Muscle layer of colon (tissue), 2 donors: ENCODE measurements around the gene PAH.
"Not testable (repeated sequence)": the region's sequence is repeated elsewhere in the genome, so short reads cannot be mapped to it uniquely, and the experiment has no call there.

Experiments
- H3K27ac ChIP-seq: one replicate; pipeline ENCODE4 v1.7.0; 2013; ENCODE audit warnings: low read depth, mild to moderate bottlenecking, low read length, moderate library complexity
- H3K27me3 ChIP-seq, 2 donors: one replicate each; pipeline ENCODE4 v1.7.0; 2013; ENCODE audit warnings: low read length in 2 of 2, mild to moderate bottlenecking in 2 of 2; ENCODE audit not compliant: insufficient read depth in 2 of 2, control insufficient read depth in 1 of 2
- H3K36me3 ChIP-seq: one replicate; pipeline ENCODE4 v1.7.0; 2013; ENCODE audit warnings: mild to moderate bottlenecking, low read length; ENCODE audit not compliant: insufficient read depth
- H3K4me1 ChIP-seq: one replicate; pipeline ENCODE4 v1.7.0; 2013; ENCODE audit warnings: mild to moderate bottlenecking, low read length; ENCODE audit not compliant: insufficient read depth
- H3K4me3 ChIP-seq, 2 donors: one replicate each; pipeline ENCODE4 v1.7.0; 2013; ENCODE audit warnings: low read length in 2 of 2, low read depth in 1 of 2, mild to moderate bottlenecking in 1 of 2, moderate library complexity in 1 of 2
- H3K9ac ChIP-seq: one replicate; pipeline ENCODE4 v1.7.0; 2013; ENCODE audit warnings: low read length
- H3K9me3 ChIP-seq: one replicate; pipeline ENCODE4 v1.7.0; 2013; ENCODE audit warnings: mild to moderate bottlenecking, low read length
- donor health status: abdominal sarcoma.
- donor health status: Adenocarcinoma of cecum.

PAH gene

GRCh38 chr12:102849722-102850447 lies 67.2 kb downstream of the PAH start:
- Histone ChIP-seq H3K27me3 (no peaks in the 10 kb centered on the region), H3K27ac (no peak overlapping the region), H3K9me3 (no peaks in the 10 kb centered on the region), H3K4me3 (no peak overlapping the region), H3K4me1 (no peaks in the 10 kb centered on the region), H3K9ac (no peak overlapping the region), H3K36me3 (no peaks in the 10 kb centered on the region)

DNA sequence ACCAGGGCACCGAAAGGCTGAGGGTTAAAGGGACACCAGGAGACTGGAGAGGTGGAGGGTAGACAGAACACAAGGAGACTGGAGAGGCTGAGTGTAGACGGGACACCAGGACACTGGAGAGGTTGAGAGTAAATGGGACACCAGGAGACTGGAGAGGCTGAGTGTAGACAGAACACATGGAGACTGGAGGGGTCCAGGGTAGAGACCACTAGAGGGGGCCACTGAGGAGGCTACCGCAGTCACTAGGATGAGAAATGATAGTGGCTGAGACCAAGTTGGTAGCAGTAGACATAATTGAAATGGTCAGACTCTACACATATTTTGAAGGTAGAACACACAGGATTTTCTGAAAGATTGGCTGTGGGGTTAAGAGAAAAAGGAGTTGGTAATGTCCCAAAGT lies 68.2 kb downstream of the PAH start:
- Histone ChIP-seq H3K4me3 (no peak overlapping the region), H3K9ac (no peak overlapping the region), H3K27ac (no peak overlapping the region), H3K27me3 (no peaks in the 10 kb centered on the region), H3K36me3 (no peaks in the 10 kb centered on the region), H3K4me1 (no peaks in the 10 kb centered on the region), H3K9me3 (no peaks in the 10 kb centered on the region)

DNA sequence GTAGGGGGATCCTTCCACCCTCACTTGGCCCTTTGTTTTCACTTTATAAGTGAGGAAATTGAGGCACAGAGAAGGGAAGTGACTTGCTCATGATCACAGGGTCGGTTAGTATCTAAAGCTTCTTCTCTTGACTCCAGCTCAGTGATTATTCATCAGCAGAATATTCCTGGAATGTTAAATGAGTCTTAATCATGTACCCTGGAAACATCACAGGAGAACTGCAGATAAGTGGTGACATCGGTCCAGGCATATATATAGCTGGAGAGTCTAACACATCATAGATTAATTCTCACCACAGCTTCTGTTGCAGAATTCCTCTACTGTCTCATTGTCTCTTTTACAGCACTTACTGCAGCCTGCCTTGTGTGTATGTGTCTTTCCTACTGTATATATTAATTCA lies 69.9 kb downstream of the PAH start:
- Histone ChIP-seq H3K9ac (no peak overlapping the region), H3K36me3 (no peaks in the 10 kb centered on the region), H3K27me3 (no peaks in the 10 kb centered on the region), H3K4me1 (no peaks in the 10 kb centered on the region), H3K9me3 (no peaks in the 10 kb centered on the region), H3K4me3 (no peak overlapping the region), H3K27ac (no peak overlapping the region)

DNA sequence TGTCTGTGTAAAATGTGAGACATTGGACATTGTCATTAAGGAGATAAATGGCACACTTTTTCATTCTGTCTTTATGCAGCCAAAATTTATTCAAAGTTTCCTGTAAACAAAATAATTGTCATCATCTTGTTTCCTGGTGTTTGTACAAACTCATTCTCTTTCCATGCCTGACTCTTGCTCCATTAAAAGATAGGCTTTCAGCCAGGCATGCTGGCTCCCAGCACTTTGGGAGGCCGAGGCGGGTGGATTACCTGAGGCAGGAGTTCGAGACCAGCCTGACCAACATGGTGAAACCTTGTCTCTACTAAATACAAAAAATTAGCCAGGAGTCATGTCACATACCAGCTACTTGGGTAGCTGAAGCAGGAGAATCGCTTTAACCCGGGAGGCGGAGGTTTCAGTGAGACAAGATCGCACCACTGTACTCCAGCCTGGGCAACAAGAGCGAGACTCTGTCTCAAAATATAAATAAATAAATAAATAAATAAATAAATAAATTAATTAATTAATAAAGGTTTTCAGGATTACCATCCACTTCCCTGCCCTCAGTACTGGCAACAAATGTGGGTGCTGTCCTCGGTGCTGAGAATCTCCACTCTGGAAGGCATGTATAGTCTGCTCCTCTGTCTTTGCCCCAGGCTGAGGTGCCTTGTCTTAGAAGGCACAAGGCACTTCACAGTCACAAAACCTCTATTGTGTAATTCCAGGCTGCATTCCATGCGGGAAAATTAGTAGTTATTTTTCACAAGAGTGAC lies 83.2 kb downstream of the PAH start:
- no peak overlapping the region for H3K4me3 ChIP-seq
- no peak overlapping the region for H3K27ac ChIP-seq
- no peaks in the 10 kb centered on the region for H3K9me3 ChIP-seq
- no peaks in the 10 kb centered on the region for H3K27me3 ChIP-seq
- no peaks in the 10 kb centered on the region for H3K4me1 ChIP-seq
- H3K36me3 ChIP-seq, result no peaks in the 10 kb centered on the region
- no peak overlapping the region for H3K9ac ChIP-seq

DNA sequence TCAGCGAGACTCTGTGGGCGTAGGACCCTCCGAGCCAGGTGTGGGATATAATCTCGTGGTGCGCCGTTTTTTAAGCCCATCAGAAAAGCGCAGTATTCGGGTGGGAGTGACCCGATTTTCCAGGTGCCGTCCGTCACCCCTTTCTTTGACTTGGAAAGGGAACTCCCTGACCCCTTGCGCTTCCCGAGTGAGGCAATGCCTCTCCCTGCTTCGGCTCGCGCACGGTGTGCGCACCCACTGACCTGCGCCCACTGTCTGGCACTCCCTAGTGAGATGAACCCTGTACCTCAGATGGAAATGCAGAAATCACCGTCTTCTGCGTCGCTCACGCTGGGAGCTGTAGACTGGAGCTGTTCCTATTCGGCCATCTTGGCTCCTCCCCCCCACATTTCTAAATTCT lies 84.2 kb downstream of the PAH start:
- H3K9ac ChIP-seq, H3K36me3 ChIP-seq, H3K27ac ChIP-seq, H3K4me3 ChIP-seq, H3K9me3 ChIP-seq, H3K27me3 ChIP-seq, H3K4me1 ChIP-seq: not testable (repeated sequence)

GRCh38 chr12:102824218-102824835 lies 92.7 kb downstream of the PAH start:
- no peak overlapping the region for H3K4me3 ChIP-seq
- H3K9me3 ChIP-seq, result no peaks in the 10 kb centered on the region
- no peak overlapping the region for H3K27ac ChIP-seq
- no peaks in the 10 kb centered on the region for H3K36me3 ChIP-seq
- no peaks in the 10 kb centered on the region for H3K4me1 ChIP-seq
- H3K9ac ChIP-seq, result no peak overlapping the region
- H3K27me3 ChIP-seq, result no peaks in the 10 kb centered on the region

DNA sequence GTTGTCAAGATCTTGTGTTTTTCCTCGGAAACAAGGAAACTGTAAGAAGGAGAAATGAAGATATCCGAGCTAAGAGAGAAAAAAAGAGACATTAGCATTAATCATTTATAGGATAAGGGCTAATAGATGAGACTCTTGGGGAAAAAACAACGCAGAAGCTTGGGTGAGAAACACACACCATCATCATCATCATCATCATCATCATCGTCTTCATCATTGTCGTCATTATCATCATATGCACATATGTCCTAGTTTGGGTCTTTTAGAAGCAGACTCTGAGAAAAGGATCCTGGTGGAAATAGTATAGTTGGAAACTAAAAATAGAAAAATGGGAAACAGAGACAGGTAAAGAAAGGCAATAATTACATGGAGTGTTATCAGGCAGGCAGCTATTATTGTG lies 95.9 kb downstream of the PAH start:
- no peaks in the 10 kb centered on the region for H3K9me3 ChIP-seq
- H3K27me3 ChIP-seq, result no peaks in the 10 kb centered on the region
- no peak overlapping the region for H3K9ac ChIP-seq
- H3K27ac ChIP-seq, result no peak overlapping the region
- H3K4me3 ChIP-seq, result no peak overlapping the region
- H3K4me1 ChIP-seq, result no peaks in the 10 kb centered on the region
- no peaks in the 10 kb centered on the region for H3K36me3 ChIP-seq

- Histone ChIP-seq H3K36me3 (no peaks in the 10 kb centered on the region), H3K27ac (no peak overlapping the region), H3K27me3 (no peaks in the 10 kb centered on the region), H3K9ac (no peak overlapping the region), H3K4me3 (no peak overlapping the region), H3K9me3 (no peaks in the 10 kb centered on the region), H3K4me1 (no peaks in the 10 kb centered on the region)
Observed at GRCh38 chr12:102816816-102817434, 100.1 kb downstream of the PAH start.

DNA sequence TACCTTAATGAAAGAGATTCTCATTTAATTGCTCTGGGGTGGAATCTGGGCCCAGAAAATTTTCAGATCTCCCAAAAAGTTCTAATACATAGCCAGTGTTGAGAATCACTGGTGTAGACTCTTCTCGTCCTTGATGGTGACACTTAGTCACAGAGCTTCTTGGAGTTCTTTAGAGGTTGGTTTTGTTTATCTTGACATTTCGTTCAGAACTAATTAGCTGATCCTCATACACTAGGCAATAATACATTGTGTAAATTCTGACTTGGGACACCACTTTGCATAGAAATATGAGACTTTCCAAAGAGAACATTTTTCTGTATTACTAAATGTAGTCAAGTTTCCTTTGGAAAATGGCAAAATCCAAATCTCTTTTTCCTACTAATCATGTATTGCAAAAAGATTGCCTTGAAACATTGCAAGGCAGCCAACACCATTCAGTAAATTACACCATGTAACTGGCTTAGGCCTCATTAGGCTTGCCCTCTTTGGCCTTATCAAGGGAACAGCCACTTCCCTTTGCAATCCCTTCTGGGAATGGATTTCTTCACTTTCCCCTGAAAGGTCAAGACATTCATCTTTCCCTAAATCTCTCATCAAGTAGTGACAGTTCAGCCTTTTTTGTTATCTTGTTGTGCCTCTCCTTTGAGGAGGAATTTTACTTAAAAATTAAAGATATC lies 102.2 kb downstream of the PAH start:
- no peak overlapping the region for H3K4me3 ChIP-seq
- no peak overlapping the region for H3K27ac ChIP-seq
- H3K4me1 ChIP-seq, result no peaks in the 10 kb centered on the region
- H3K9ac ChIP-seq, result no peak overlapping the region
- no peaks in the 10 kb centered on the region for H3K27me3 ChIP-seq
- no peaks in the 10 kb centered on the region for H3K36me3 ChIP-seq
- no peaks in the 10 kb centered on the region for H3K9me3 ChIP-seq

GRCh38 chr12:102812344-102812743 lies 104.7 kb downstream of the PAH start:
- H3K27me3 ChIP-seq, result no peaks in the 10 kb centered on the region
- H3K36me3 ChIP-seq, result no peaks in the 10 kb centered on the region
- H3K9me3 ChIP-seq, result no peaks in the 10 kb centered on the region
- H3K9ac ChIP-seq, result no peak overlapping the region
- H3K4me3 ChIP-seq, result no peak overlapping the region
- no peaks in the 10 kb centered on the region for H3K4me1 ChIP-seq
- H3K27ac ChIP-seq, result no peak overlapping the region

DNA sequence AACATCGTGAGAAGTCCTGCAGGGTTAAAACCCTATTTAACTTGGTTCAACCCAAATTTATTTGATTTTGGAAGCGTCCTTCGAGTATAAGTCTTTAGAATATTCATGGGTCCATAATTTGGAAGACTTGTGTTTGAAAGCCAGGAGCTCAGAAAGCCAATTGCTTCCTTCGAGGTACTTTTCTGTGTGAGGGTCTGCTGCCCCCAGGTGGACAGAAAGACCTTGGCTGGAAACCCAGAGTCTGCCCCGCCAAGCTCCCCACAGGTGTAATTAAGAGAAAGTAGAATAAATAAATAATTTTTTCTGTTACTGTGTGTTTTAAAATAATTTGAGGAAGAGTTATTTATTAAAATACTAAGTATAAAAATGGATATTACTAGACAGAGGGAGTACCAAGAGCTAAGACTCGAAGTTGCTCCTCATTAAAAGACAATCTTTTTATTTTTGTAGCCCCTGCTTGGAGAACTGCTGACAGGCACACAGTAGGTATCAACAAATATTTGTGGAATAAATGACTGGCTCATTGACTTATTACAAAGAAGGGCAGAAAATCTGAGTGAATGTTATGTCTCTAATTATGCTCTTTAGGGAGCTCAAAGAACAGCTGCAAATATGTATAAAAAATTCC lies 105.8 kb downstream of the PAH start:
- H3K9me3 ChIP-seq, result no peaks in the 10 kb centered on the region
- no peaks in the 10 kb centered on the region for H3K4me1 ChIP-seq
- no peaks in the 10 kb centered on the region for H3K27me3 ChIP-seq
- no peak overlapping the region for H3K4me3 ChIP-seq
- H3K27ac ChIP-seq, result no peak overlapping the region
- no peaks in the 10 kb centered on the region for H3K36me3 ChIP-seq
- H3K9ac ChIP-seq, result no peak overlapping the region
